Fibroblast of skin of right quadriceps (primary cell): ENCODE measurements around the gene RRBP1.

Experiments
- DNase-seq: peaks from one replicate; pipeline ENCODE4 v3.0.0-alpha.2; 2013

RRBP1 gene

DNA sequence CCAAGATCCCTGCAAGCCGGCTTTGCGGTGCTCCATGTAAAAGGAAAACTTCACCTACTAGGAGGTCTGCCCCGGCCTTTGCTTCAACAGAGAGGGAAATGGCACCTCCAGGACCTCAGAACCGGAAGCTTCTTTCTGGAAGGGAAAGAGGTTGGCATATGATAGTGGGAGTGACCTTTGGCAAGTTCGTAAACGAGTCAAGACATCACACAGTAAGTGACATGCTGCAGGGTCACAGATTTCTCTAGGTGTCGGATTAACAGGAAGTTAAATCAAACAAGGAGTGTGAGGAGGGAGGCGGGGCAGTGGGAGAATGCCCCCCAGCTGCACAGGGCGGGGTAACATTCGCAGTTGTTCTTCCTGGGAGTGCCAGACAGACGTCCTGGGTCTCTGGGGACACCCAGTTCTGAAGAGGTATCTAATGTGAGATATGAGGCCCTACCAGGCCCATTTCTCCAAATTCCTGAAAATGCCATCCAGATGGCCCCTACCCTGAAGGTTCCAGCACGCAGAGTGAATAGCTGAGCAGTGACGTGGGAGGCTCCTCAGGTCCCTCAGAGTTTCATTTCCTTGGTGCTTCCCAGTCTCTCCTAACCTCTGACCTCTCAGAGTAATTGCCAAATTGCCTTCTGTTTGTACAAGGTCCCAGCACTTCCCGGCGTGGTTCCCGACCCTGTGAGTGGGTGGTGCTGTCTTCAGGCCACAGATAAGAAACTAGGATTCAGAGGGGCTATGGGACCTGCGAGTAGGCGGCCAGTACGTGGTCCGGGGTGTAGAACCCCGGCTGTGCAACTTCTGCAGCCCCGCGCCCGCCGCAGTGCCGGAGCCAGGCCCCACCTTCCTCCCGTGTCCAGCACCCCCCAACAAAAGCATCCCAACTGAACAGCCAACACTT, 1.9 kb downstream of the RRBP1 start:
- peak; percentile 52 for DNase-seq

DNA sequence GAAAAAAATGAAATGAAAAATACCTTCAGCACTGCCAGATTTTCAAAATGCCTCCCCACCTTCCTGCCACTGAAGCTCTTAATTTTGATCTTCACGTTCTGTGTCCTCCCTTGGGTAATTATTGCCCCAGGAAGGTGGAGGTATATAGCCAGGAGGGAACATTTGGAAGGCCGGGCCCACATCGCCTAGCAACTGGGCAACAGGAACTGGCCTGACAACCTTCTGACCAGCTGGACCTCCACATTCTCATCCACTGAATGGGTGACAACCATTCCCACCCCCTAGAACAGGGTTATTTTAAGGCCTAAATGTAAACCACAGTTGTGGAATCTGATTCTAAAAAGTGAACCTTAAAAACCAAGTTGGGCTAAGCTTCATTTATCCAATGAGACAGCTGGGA, 3.2 kb downstream of the RRBP1 start:
- DNase-seq = no peak

DNA sequence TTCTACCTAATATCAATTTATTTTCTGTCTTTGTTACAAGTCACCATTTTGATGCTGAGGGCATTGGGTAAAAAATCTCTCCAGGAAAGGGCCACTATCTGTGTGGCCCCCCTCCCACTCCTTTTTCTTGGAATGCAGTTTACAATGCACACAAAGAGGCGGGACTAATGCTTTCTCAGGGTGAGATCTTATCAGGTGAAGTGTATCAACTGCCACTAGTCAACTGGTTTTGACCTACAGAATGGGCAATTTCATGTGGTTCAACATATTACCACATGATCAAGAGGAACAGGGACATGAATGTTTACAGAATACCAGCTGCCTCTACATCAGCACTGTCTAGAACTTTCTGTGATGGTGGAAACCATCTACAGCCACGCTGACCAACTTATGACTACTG, 3.7 kb downstream of the RRBP1 start:
- no peak for DNase-seq

DNA sequence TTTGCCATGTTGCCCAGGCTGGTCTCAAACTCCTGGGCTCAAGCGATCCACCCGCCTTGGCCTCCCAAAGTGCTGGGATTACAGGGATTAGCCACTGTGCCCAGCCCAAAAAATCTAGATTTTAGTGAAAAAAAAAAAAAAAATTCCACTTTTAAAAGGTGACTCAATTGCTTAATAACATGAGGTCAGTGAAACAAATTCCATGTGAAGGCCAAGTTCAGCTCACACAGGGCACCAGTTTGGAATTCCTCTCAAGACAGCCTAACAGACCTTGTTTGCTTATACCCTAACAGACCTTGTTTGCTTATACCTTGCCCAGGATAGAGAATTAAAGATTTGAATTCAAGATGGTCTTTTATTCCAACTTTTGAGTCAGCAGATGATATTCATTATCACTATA, 5.1 kb downstream of the RRBP1 start:
- no peak for DNase-seq

DNA sequence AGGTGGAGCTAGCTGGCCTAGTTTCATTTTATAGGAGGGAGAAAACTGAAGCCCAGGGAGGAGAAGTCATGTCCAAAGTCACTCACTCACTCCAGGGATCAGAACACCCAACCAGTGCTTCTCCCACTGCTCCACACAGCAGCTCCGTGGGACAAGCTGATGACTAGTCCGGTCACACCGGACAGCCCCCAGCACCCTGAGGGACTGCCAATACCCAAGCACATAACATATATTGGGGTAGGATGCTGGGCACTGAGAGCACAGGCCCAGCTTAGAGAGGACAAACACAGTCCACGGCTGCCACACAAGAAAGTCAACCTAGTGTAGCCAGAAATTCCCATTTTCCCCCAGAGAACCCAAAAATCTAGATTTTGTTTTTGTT, 5.7 kb downstream of the RRBP1 start:
- DNase-seq = no peak

DNA sequence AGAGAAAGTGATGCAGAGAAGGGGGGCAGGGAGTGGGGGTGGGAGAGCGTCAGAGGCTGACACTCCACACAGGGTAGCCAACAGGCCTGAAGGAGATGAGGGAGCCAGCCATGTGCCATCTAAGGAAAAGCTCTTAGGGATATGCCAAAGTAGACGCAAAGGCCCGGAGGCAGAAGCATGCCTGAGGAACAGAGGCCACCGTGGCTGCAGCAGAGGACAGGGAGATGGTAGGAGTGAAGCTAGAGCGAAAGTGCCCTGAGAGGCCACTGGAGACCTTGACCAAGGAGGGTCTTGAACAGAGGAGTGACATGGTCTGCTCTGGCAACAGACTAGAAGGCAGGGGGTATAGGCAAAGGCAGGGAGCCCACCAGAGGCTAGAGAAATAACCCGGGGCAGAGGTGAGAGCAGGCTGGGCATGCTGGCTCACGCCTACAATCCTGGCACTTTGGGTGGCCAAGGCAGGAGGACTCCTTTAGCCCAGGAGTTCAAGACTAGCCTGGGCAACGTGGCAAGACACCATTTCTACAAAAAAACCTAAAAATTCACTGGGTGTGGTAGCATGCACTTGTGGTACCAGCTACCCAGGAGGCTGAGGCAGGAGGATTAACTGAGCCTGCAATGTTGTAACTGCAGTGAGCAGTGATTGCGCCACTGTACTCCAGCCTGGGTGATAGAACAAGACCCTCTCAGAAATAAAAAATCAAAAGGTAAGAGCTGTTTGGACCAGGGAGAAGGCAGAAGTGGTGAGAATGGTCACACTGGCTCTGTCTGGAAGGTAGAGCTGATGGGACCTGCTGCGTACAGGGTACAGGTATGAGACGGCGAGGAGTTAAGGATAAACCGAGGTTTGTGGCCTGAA, 6.3 kb downstream of the RRBP1 start:
- DNase-seq = no peak

DNA sequence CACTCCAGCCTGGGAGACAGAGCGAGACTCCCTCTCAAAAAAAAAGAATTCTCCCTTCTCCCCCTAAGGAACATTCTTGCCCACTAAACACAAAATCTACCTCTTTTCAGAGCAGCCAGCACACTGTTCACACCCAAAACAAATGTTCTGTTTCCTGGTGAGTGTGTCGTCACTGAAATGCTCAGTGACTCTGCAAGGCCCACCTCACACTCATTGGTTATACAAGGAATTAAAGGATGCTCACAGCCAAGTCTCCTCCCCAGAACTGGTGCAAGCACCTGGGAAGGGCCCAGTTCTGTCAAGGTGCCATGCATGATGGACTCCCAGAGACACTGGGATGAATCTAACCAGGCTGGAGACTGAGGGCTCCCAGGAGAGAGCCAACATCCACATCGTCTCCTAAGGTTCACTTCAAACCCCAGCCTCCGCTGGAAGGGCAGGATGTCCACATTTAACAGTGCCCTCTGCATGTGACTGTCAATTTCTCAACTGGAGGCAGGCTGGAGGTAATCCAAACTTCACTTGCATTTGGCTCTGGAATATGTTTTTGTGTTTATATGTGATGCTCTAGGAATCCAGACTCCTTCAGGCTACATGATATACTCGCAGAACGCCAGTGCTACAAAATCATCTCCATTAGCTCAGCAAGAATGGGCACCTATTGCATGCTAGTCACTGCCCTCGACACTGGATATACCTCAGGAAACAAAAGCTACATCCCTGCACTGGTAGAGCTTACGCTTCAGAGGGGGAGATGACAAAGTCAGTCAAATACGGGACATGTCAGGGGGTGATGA, 7.1 kb downstream of the RRBP1 start:
- DNase-seq = no peak

DNA sequence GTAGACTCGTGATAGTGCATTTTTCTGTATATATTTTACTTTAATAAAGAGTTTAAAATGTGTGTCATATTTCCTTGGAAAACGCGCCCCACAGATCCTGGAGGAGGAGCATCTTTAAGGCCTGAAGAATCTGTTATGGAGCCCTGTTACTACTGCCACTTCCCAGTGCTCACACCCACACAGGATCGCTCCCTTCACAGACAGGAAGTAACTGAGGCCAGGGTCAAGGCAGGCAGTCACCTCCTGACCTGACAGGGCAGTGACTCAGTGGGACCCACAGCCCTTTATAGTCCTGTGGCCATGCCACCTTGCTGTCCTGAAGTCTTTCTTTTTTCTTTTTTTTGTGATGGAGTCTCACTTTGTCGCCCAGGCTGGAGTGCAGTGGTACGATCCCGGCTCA, 9.0 kb downstream of the RRBP1 start:
- no peak for DNase-seq

DNA sequence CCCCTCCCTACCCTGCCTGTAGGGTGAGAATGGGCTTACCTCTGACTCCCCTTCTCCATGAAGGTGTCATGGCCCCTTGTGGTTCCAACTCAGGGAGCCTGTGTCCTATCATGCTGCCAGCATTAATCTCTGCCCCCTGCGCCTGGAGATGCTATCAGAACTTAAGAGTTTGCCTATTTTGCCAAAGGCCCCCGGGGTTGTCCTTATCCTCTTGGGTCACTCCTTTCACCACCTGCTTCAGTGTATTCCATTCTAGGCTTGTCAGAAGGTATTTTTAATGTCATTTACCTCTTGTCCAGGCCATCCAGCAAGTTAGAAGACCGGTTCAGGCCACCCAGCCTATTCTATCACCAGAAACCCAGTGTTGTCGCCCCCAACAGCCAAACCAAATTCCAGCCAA, 10.5 kb downstream of the RRBP1 start:
- DNase-seq = no peak

DNA sequence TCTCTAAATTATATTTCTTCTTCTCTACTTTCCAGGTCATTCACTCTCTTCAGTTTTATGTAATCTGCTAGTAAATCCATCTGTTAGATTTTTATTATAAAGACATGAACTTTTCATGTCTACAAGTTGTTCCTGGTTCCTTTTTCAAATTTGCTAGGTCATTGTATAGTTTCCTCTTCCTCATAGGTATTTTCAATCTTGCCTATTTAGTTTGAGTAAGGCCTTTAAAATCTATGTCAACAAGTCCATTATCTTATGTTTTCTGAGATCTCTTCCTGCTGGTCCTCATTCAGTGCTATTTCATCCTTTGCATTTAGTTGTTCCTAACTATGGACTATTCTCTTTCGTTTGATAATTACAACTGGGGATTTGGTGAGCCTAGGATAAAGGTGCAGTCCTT, 11.0 kb downstream of the RRBP1 start:
- no peak for DNase-seq

DNA sequence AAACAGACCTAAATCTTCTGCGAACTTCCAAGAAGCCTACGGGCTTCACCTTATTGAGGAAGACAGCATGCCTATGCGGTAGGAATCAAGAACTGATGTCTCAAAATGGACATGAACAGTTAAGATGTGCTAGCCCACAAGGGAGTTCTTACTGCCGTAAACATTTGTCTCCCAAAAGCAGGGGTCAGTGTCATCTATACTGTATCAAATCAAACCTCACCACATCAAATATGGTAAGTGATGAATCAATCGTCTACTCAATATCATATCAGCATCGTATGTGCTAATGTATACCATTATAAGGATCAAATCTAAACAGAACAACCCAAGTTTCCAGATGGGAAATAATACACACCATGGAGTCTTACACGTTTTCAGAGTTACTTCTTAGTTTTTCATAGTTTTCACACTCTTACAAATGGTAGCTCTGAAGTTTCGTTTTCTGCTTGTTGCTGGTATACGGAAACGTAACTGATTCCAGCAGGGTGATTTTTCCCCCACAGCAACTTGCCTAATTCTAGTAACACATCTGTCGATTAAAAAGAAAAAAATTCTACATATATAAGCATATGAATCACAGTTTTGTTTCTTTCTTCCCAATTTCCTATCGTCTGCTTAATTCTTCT, 12.6 kb downstream of the RRBP1 start:
- no peak for DNase-seq

DNA sequence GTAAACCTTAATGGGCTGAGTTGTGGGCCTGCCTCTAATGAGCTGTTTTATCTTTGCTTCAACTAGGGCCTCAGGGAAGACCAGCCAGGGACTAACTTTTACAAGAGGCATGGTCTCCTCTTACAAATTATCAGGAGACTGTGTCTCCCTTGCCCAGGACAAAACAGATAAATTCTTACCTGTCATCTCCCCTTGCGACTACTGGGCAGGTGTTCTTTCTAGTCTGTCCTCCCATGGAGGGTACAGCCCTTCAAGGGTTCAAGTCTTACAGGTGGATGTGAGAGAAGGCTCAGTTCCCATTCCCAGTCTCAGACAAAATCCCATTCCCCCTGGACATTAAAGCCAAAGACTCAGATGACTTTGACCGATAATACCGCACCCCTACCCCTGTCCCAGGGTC, 13.6 kb downstream of the RRBP1 start:
- DNase-seq = no peak

DNA sequence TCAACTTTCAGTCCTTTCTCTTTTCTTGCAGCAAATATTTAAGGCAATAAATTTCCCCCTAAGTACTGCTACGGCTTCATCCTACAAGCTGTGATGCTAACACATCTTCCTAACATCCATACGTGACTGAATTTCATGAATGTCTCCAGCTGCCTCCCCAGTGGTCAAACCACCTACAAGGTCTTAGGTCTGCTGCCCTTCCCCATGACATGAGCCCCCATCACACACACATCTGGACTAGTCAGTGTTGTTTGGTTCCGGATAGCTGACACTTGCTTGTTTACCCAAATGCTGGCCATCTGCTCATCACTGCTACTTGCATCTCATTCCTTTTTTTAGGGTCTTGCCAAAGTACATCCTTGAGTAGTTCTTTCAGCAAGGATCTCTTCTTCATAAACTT, 14.6 kb downstream of the RRBP1 start:
- DNase-seq = no peak

DNA sequence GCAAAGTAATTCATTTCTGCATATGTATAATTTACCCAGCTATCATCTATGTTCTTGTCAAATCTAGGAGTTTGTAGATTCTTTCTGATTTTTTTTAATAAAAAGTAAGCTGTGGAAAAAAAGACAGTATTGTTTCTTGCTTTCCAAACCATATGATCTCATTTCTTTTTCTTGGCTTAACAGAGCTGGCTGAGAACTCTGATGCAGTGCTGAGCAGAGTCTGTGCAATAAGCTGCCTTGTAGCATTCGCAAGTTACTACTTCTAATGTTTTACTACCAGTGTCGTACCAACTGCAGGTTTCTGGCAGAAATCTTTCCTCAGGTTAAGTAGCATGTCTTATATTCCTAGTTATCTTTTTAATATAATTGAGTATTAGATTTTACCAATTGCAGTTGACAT, 15.6 kb downstream of the RRBP1 start:
- DNase-seq = no peak

DNA sequence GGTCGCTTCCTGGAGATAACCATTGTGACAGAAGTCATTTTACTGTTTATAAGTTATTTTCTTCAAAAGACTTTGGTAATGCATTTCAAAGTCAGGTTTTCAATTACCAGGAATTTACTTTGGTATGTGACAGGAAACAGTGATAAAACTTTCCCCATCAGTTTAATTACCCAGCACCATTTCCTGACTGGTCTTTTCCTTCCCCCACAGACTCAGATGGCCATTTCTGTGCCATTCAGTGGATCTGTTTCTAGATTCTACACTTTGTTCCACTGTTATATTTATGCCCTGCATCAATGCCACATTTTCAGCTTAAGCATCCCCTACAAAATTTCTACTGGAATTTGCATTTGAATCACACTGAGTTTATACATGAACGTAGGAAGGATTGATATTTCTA, 16.3 kb downstream of the RRBP1 start:
- DNase-seq = no peak

DNA sequence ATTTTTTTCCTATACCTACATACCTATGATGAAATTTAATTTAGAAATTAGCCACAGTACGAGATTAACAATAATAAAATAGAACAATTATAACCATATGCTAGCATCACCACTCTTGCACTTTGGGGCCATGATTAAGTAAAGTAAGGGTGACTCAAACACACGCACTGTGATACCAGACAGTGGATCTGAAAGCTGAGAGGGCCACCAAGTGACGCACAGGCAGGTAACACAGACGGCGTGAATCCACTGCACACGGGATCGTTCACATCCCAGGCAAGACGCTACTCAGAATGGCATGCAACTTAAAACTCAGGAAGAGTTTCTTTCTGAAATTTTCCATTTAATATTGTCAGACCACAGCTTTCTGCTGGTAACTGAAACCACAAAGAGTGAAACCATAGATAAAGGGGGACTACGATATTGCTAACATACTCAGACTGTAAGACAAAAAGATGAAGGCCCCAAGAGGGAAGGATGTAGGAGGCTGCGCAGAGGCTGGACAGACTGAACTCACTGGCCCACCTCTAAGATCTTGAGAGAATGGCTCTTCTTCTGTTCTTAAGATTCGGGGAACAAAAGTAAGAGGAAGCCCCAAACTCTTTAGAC, 17.9 kb downstream of the RRBP1 start:
- DNase-seq = no peak

DNA sequence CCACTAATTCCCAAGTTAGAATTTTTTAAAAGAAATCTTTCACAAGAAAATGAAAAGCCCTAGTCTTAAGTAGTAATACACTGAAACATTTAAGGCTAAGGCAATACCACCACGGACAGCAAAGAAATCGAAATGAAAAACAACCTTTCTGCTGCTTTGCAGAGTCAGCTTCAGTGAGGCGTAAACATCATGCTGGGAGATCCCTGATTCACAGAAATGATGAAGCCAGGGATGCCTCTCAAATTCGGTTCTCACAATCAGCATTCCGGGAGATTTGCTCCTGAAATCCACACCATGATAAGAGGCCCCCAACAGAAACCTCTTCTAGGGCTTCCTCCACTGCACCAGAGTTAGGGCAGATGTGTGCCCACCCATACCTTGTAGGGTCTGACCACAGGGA, 18.6 kb downstream of the RRBP1 start:
- no peak for DNase-seq

DNA sequence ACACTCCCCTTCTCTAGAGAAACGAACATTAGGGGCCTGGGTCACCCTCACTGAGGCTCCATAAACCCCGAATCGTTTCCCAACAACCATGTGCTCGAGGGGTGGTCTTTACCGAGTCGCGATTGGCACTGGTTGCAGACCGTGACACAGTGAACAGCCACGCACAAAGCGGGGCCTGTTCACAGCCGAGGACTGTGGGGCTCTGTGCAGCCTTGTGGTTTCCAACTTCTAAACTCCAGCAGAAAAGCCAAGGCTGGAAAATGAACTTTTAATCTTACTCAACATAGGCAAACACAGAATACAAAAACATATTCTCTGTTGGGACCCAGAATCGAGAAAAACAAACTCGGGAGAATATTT, 19.0 kb downstream of the RRBP1 start:
- DNase-seq = no peak

DNA sequence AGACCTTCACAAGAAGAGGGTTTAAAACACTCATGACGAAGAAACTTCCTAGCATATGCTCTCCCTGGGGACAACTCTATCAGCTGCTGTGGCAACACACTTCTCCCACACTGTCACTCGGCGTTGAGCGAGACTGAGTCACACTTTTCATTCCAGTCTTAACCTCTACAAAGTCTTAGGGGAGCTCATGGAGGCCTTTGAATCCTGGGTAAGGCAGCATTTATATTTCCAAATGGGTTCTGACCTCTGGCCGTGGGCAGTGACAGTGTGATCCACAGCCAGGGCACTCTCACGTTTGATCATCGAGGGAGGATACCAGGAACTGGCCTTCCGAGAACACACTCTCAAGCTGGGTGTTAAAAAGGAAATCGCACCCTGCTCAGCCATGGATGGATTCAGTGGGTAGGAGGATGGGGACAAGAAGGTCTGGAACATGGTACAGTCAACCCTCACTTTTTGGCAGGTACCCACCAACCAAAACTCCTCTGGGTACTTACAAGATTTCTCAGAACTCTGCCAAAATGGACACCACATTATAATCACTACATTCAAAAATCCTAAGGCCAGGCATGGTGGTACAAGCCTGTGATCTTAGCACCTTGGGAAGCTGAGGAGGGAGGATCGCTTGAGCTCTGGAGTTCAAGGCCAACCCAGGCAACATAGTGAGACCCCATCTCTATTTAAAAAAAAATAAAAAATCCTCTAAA, 19.6 kb downstream of the RRBP1 start:
- peak; percentile 85 for DNase-seq

DNA sequence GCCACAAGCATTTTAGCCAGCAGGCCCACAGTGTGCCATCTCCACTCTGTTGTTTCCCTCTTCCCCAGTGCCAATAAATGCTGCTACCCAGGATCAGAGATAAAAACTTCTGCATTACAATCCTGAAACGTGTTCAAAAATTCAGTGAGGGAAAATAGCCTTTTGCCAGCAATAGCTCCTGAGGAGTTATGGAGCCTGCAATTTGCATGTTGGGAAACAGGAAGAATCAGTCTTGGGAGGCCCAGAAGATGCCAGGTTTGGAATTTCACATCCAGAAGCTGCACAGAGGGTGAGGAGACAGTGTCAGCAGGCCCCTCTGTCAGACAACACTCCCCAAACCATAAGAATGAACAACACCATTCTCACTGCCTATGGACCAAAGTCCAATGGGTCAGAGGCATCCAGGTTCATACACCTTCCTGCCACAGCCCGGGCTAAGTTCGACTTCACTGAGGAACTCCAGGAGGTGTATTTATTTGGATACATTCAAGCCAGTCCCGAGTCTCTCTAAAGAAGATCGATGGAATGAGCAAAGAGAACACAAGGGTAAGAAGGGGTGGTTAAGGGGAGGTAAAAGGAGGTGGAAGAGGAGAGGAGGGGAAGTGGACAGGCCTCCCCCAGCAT, 20.8 kb downstream of the RRBP1 start:
- DNase-seq = peak; percentile 40

DNA sequence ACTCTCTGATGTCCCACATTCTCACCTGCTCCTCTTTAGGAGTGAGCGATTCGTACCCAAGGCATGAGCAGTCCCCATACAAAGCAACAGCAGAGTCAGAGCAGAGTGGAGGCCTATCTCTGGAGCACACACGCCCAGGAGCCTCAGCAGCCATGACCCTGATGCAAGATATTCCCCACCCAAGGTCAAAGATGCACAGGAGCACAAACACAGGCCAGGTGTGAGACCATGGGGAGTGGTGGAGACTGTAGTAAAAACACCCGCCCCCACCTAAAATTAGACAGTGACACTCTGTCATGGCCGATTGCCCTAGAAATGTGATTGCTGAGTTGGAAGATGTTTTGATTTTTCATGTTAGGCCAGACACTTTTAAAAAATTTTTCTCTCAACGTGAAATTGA, 21.4 kb downstream of the RRBP1 start:
- no peak for DNase-seq
